Peyer's patch (tissue), 4 donors: ENCODE results near the gene ERH. TPM values are rescaled to one million over a fixed set of nuclear protein-coding genes. Genes with fewer than 3 reads are reported as not detected.

Source experiments
- DNase-seq, 3 donors: peaks; one replicate each; pipeline ENCODE4 v3.0.0-alpha.2; 2017 to 2019
- H3K27ac ChIP-seq, 4 donors: fragments of 200-600 bp; sonication (generic); one replicate each; pipeline ENCODE4 v1.5.1; 2016 to 2019
- H3K27me3 ChIP-seq, 2 donors: fragments of 200-600 bp; sonication (generic); one replicate each; pipeline ENCODE4 v1.5.1; 2019
- H3K36me3 ChIP-seq, 3 donors: fragments of 200-600 bp; sonication (generic); one replicate each; pipeline ENCODE4 v1.5.1; 2016 to 2019
- H3K4me1 ChIP-seq, 4 donors: fragments of 200-600 bp; sonication (generic); one replicate each; pipeline ENCODE4 v1.5.1; 2016 to 2019
- H3K4me3 ChIP-seq, 4 donors: fragments of 200-600 bp; sonication (generic); 1 replicate in 3 of 4; 2 replicates in 1 of 4; pipeline ENCODE4 v1.5.1; 2016 to 2019; ENCODE audit warnings: mild to moderate bottlenecking in 1 of 4
- H3K9me3 ChIP-seq, 4 donors: fragments of 200-600 bp; sonication (generic); one replicate each; pipeline ENCODE4 v1.5.1; 2016 to 2019; ENCODE audit warnings: mild to moderate bottlenecking in 1 of 4
- POLR2A ChIP-seq, 2 donors: fragments of 450-650 bp; IDR thresholded peaks; one replicate each; pipeline ENCODE4 v1.5.1; 2017; ENCODE audit warnings: antibody characterized with exemption in 2 of 2, mild to moderate bottlenecking in 2 of 2, moderate library complexity in 2 of 2
- total RNA-seq, 4 donors: library from RNA; depleted of rRNA; stranded (reverse); fragments of >200 nt; gene quantifications; one replicate each; pipeline ENCODE4 v1.1.0, GENCODE V29; 2016
- TF ChIP-seq, protein P1 (sequence below), 6 experiments: fragments of 450-650 bp in 4 of 6; fragments of 200-600 bp in 2 of 6; sonication (generic) in 1 of 6; IDR thresholded peaks; one replicate each; pipeline ENCODE4 v1.5.1; 2017 to 2019; ENCODE audit warnings: antibody characterized with exemption in 6 of 6, mild to moderate bottlenecking in 3 of 6, moderate library complexity in 1 of 6

ERH gene
- total RNA-seq, 4 donors from 2014 or later: 35.2 to 99.9 (median 50.4) TPM

DNA sequence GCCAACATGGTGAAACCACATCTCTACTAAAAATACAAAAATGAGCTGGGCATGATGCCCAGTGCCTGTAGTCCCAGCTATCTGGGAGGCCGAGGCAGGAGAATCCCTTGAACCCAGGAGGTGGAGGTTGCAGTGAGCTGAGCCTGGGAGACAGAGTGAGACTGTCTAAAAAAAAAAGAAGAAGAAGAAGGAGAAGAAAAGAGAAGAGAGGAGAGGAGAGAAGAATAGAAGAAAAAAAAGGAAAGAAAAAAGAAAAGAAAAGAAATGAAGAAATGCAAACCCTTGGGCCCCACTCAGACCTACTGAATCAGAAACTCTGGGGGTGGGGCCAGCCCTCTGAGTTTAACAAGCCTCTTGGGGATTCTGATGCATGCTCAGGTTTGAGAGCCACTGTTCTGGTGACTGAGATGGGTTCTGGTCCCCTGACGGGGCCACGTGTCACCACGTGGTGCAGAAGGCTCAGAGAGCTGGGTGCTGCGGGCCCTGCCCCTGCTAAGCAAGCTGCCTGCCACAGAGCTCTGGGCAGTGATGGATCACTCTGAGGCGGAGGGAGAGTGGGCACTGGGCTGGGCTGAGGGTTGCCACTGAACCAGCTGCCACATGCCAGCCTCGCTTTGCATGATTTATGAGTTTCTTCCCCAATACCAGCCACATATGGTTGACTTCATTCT, 37.5 kb downstream of the ERH start:
- no peaks in the 10 kb centered on the region for H3K9me3 ChIP-seq
- H3K4me1 ChIP-seq: no peaks in the 10 kb centered on the region
- H3K36me3 ChIP-seq: no peaks in the 10 kb centered on the region
- H3K27me3 ChIP-seq: no peaks in the 10 kb centered on the region
- H3K4me3 ChIP-seq: no peak overlapping the region
- H3K27ac ChIP-seq: no peak overlapping the region
- no peak for TF ChIP-seq POLR2A (IDR thresholded peaks at IDR 0.05)
- TF ChIP-seq, protein P1, sequence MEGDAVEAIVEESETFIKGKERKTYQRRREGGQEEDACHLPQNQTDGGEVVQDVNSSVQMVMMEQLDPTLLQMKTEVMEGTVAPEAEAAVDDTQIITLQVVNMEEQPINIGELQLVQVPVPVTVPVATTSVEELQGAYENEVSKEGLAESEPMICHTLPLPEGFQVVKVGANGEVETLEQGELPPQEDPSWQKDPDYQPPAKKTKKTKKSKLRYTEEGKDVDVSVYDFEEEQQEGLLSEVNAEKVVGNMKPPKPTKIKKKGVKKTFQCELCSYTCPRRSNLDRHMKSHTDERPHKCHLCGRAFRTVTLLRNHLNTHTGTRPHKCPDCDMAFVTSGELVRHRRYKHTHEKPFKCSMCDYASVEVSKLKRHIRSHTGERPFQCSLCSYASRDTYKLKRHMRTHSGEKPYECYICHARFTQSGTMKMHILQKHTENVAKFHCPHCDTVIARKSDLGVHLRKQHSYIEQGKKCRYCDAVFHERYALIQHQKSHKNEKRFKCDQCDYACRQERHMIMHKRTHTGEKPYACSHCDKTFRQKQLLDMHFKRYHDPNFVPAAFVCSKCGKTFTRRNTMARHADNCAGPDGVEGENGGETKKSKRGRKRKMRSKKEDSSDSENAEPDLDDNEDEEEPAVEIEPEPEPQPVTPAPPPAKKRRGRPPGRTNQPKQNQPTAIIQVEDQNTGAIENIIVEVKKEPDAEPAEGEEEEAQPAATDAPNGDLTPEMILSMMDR (IDR thresholded peaks at IDR 0.05): no peak
- DNase-seq: no peak

DNA sequence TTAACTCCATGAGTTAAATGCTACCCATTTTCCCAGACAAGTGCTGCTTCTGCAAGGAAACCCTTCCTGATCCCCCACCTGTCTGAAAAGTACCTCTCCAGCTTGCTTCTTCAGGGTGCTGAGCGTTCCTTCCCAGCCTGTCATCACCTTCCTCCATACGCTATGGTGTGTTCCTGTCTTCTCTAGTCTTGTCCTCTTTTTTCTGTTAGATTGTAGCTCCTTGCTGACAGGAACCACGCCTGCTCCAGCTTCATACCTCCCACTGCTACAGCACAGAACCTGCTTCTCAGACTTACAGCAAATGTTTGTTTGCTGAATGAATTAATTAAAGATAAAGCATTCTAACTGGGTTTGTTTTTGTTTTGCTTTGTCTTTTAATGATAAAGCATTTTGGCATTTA, 39.1 kb downstream of the ERH start:
- no peak for TF ChIP-seq POLR2A (IDR thresholded peaks at IDR 0.05)
- TF ChIP-seq, protein P1 (IDR thresholded peaks at IDR 0.05): no peak
- Histone ChIP-seq H3K36me3 (no peaks in the 10 kb centered on the region), H3K9me3 (no peaks in the 10 kb centered on the region), H3K27me3 (no peaks in the 10 kb centered on the region), H3K4me1 (peaks cover 0 to 10% (median 2%) of the 10 kb centered on the region in 4 donors), H3K27ac (no peak overlapping the region), H3K4me3 (no peak overlapping the region)
- DNase-seq: no peak

DNA sequence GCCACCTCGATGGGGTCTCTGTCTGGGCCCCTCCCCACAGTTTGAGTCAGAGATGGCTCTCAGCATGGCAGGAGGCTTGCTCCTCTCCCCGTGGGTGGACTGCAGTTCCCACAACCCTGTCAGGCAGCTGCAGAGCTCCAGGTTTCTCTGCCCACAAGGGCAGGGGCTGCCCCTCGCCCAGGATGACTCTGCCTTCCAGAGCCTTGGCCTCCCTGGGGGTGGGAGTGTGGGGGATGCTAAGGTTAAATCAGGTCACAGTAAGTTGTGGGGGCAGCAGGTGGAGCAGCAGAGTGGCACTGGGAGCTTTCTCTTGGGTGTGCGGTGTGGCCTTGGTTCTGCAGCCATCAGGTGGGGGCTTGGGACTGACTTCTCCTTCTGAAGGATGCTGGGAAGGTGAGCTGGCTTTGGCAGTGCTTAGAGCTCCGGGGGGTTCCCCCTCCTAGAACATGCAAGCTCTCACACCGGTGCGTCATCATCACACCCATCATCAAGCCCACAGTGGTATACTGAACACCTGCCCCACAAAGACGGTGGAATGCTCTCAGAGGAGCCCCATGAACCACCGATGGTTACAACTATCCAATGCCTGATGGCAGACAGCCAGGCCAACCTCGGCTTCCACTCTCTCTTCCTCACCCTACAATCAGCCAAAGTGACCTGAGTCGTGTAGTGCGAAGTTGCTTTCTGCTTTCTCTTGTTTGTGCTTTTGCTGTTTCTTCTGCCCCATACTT, 39.7 kb downstream of the ERH start:
- no peaks in the 10 kb centered on the region for H3K9me3 ChIP-seq
- no peak overlapping the region for H3K27ac ChIP-seq
- DNase-seq: no peak
- H3K4me1 ChIP-seq: peaks cover 0 to 10% (median 2%) of the 10 kb centered on the region in 4 donors
- H3K36me3 ChIP-seq: no peaks in the 10 kb centered on the region
- no peaks in the 10 kb centered on the region for H3K27me3 ChIP-seq
- TF ChIP-seq, protein P1 (IDR thresholded peaks at IDR 0.05): no peak
- TF ChIP-seq POLR2A (IDR thresholded peaks at IDR 0.05): no peak
- H3K4me3 ChIP-seq: no peak overlapping the region

DNA sequence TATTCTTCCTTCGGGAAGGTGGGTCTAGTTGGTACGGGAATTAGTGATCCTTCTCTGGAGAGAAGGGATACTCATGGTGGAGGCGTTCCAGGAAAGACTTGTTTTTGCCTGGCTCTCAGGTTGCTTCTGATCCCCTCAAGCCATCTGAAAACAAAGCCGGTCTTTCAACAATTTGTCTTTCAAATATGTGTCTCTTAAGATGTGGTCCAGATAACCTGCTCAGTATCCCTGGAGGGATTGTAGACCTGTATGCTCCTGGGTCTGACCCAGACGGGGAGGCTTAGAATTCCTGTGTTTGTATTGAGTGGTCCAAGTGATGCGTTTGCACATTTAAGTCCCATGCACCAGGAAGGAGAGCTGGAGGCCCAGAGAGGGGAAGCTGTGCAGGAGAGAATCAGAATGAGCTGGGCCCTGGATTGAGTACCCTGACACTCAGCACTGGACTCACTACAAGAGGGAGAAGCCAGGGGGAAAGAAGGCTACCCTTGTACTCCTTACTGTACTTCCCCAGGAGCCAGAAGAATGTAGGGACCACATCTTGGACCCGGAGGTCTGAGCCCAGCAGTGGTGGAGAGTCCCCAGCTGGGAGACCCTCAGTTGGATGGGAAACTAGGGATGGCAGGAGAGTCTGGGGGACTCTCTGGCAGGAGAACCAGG, 40.4 kb downstream of the ERH start:
- no peak overlapping the region for H3K4me3 ChIP-seq
- DNase-seq: no peak
- no peak overlapping the region for H3K27ac ChIP-seq
- no peaks in the 10 kb centered on the region for H3K9me3 ChIP-seq
- H3K36me3 ChIP-seq: no peaks in the 10 kb centered on the region
- TF ChIP-seq POLR2A (IDR thresholded peaks at IDR 0.05): no peak
- TF ChIP-seq, protein P1 (IDR thresholded peaks at IDR 0.05): no peak
- H3K4me1 ChIP-seq: peaks cover 0 to 10% (median 2%) of the 10 kb centered on the region in 4 donors
- no peaks in the 10 kb centered on the region for H3K27me3 ChIP-seq

DNA sequence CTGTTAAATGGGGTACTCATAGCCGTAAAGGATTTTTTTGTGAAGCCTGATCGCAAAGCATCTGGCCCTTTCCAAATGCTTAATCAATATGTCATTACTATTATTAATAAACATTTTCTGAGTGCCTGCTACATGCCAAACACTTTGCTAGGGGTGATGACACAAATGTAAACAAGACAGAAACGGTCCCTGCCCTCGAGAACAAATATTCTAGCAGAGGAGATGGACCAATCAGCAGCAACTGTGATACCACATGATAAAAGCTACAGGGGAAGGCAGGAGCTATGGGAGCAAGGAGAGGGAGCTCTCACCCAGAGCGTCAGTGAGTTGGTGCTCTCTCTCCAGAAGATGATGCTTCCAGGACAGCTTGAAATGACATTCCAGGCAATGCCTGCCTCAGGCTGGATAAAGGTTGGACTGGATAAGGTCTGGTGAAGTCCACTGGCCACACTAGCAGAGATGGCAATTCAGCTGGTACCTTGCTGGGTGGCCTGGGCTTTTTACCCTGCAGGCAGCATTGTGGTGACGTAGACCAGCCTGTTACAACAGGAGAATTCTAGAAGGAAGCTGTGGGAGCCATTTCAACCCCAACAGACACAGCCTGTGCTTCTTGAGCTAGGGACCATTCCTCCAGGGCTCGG, 41.1 kb downstream of the ERH start:
- Histone ChIP-seq H3K36me3 (no peaks in the 10 kb centered on the region), H3K27me3 (no peaks in the 10 kb centered on the region), H3K27ac (no peak overlapping the region), H3K4me3 (no peak overlapping the region), H3K4me1 (peaks cover 0 to 10% (median 2%) of the 10 kb centered on the region in 4 donors), H3K9me3 (no peaks in the 10 kb centered on the region)
- no peak for DNase-seq
- TF ChIP-seq, protein P1 (IDR thresholded peaks at IDR 0.05): no peak
- TF ChIP-seq POLR2A (IDR thresholded peaks at IDR 0.05): no peak
